ENCODE results near the gene HIBADH.

DNA sequence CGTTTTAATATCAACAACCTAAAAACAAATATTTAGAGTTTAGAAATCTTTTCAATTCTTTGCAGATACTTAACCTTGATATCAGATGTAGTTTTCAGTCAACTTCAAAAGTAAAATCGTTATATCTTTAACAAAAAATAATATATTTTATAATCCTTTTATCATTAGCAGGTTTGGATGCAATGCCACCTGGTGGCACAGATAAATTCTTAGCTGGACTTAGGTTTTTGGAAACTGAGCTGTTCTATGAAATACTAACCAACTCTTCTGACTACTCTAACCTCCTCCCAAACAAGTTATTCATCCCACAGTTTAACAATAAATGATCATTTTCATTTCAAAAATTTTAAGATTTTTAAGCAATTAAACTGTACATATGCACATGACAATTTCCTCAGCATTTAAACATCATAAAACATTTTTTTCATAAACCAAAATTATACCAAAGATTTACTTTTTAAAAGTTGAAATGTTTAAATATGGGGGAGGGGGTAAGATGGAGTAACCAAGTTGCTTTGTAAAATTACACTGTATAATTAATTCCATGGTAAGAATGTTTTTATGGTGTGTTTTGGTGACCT is 56.9 kb downstream of the HIBADH start:
- TF ChIP-seq, protein P1, sequence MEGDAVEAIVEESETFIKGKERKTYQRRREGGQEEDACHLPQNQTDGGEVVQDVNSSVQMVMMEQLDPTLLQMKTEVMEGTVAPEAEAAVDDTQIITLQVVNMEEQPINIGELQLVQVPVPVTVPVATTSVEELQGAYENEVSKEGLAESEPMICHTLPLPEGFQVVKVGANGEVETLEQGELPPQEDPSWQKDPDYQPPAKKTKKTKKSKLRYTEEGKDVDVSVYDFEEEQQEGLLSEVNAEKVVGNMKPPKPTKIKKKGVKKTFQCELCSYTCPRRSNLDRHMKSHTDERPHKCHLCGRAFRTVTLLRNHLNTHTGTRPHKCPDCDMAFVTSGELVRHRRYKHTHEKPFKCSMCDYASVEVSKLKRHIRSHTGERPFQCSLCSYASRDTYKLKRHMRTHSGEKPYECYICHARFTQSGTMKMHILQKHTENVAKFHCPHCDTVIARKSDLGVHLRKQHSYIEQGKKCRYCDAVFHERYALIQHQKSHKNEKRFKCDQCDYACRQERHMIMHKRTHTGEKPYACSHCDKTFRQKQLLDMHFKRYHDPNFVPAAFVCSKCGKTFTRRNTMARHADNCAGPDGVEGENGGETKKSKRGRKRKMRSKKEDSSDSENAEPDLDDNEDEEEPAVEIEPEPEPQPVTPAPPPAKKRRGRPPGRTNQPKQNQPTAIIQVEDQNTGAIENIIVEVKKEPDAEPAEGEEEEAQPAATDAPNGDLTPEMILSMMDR (IDR thresholded peaks at IDR 0.05), result peak in 3 of 4 experiments; percentile 11 to 33 (median 30)
- no peak for TF ChIP-seq POLR2A (IDR thresholded peaks at IDR 0.05)
